Mesenteric fat pad (tissue), 1 donor: Measurements from ENCODE around the gene DHRSX. TPM values are rescaled to one million over a fixed set of nuclear protein-coding genes. Genes with fewer than 3 reads are reported as not detected.
A peak's percentile ranks its signal among the peaks of the same experiment; 100 is the strongest.
"Not testable (repeated sequence)": the region's sequence is repeated elsewhere in the genome, so short reads cannot be mapped to it uniquely, and the experiment has no call there.

ENCODE experiments used
- DNase-seq: peaks from one replicate; pipeline ENCODE4 v3.0.0-alpha.2; 2020; ENCODE audit warnings: low spot score
- total RNA-seq: library from RNA; stranded (reverse); fragmentation: NEBNext Ultra II Directional; extraction: Animal tissue kit (Norgen Biotek cat#: 25700); gene quantifications from one replicate; pipeline ENCODE4 v1.2.1, GENCODE V29; 2021
- donor health status: DM: yes; HTN: yes; CAD: no.

DHRSX gene
- total RNA-seq, 1 donor from 2014 or later: 27.0 TPM

DNA sequence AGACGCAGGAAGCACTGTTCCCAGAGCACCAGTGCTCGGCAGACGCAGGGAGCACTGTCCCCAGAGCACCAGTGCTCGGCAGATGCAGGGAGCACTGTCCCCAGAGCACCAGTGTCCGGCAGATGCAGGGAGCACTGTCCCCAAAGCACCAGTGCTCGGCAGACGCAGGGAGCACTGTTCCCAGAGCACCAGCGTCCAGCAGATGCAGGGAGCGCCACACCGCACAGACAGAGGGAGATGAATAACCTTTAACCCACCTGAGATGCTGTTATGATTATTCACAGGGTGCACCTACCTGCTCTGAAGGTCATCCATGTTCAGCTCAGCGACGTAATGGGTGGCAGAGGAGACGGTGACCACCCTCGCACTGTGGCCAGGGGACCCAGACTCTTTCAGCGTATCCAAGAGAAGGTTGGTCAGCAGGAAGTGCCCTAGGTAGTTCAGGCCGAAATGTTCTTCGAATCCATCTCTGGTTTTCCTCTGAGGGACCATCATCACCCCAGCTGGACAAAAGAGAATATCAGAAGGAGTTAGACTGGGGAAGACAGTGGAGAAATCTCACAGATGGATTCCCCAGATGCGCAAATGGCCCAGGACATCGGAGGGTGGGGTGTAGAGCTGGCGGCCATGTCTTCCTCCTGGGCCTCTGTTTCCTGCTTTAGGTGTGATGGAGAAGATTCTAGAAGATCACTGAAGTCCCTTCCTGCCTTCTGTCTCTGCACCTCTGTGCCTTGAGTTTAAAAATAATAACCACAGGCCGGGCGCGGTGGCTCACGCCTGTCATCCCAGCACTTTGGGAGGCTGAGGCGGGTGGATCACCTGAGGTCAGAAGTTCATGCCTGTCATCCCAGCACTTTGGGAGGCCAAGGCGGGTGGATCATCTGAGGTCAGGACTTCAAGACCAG is 234.1 kb downstream of the DHRSX start:
- DNase-seq: peak; percentile 43

DNA sequence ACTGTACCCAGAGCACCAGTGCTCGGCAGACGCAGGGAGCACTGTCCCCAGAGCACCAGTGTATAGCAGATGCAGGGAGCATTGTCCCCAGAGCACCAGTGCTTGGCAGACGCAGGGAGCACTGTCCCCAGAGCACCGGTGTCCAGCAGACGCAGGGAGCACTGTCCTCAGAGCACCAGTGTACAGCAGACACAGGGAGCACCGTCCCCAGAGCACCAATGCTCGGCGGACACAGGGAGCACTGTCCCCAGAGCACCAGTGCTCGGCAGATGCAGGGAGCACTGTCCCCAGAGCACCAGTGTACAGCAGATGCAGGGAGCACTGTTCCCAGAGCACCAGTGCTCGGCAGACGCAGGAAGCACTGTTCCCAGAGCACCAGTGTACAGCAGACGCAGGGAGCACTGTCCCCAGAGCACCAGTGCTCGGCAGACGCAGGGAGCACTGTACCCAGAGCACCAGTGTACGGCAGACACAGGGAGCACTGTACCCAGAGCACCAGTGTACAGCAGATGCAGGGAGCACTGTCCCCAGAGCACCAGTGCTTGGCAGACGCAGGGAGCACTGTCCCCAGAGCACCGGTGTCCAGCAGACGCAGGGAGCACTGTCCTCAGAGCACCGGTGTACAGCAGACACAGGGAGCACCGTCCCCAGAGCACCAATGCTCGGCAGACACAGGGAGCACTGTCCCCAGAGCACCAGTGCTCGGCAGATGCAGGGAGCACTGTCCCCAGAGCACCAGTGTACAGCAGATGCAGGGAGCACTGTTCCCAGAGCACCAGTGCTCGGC is 234.9 kb downstream of the DHRSX start:
- peak; percentile 12 for DNase-seq

DNA sequence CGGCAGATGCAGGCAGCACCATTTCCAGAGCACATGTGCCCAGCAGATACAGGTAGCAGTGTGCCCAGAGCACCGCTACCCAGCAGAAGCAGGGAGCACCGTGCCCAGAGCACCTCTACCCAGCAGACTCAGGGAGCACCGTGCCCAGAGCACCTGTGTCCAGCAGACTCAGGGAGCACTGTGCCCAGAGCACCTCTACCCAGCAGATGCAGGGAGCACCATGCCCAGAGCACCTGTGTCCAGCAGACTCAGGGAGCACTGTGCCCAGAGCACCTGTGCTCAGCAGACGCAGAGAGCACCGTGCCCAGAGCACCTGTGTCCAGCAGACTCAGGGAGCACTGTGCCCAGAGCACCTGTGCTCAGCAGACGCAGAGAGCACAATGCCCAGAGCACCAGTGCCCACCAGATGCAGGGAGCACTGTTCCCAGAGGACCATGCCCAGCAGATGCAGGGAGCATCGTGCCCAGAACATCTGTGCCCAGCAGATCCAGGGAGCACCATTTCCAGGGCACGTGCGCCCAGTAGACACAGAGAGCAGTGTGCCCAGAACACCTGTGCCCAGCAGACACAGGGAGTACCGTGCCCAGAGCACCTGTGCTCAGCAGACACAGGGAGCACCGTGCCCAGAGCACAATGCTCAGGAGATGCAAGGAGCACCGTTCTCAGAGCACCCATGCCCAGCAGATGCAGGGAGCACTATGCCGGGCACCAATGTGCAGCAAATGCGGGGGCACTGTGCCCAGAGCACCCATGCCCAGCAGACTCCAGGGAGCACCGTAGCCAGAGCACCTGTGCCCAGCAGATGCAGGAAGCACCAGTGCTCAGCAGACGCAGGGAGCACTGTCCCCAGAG is 236.4 kb downstream of the DHRSX start:
- DNase-seq: peak; percentile 60

DNA sequence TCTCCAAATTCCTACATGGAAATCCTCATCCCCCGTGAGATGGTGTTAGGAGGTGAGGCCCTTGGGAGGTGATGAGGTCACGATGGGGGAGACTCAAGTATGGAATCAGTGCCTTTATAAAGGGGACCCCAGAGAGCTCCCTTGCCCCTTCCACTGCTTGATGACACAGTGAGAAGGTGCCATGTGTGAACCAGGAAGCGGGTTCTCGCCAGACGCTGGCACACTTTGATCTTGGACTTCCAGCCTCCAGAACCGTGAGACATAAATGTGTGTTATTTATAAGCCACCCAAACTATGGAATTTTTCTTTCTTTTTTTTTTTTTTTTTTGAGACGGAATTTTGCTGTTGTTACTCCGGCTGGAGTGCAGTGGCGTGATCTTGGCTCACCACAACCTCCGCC is 237.6 kb downstream of the DHRSX start:
- DNase-seq: no peak

DNA sequence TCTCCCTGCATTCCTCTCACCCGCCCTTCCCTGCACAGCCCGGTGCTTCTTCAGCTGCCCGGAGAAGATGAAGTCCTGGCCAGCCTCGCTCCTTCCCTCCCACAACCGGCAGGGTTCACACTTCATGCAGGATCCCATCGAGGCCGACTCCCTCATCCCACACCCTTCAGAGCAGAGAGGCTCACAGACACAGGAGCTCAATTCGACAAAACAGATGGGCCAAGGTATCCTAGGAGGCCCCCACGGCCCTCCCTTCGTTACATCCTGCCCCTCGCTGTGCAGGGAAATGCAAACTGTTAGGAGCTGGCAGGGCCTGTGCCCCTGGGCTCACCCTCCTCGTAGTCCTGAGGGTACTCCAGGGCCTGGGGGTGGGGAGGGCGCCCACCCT is 238.1 kb downstream of the DHRSX start:
- DNase-seq: peak; percentile 73

DNA sequence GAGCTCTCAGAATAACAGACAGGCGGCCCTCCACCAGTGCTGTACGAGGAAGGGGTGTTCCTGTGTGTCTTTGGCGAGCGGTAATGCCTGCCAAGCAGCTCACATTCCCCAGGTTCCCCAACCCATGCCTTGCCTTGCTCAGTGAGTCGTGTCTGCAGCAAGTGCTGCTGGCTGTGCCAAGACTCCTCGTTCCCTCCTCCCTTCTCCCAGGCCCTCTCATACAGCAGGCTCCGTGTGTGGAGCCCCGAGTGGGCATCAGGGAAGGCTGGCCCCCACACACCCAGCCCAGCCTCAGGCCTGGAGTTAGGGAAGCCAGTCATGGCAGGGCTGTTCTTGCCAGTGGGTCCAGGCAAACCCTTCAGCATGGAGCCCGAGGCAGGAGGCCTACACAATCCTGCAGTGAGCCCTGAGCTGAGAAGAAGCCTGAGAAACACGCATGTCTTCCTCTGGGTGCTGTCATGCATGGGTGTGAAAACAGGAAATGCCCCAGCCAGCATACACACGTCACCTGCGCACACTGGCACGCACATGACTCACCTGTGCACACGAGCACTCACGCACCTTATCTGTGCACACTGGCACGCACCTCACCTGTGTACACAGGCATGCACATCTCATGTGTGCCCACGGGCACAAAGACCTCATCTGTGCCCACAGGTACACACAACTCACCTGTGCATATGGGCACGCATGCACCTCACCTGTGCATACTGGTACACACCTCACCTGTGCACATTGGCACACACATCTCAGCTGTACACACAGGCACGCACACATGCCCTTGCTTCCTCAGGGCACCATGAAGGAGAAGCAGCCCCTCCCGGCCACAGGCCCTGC is 238.7 kb downstream of the DHRSX start:
- DNase-seq: peak; percentile 71

DNA sequence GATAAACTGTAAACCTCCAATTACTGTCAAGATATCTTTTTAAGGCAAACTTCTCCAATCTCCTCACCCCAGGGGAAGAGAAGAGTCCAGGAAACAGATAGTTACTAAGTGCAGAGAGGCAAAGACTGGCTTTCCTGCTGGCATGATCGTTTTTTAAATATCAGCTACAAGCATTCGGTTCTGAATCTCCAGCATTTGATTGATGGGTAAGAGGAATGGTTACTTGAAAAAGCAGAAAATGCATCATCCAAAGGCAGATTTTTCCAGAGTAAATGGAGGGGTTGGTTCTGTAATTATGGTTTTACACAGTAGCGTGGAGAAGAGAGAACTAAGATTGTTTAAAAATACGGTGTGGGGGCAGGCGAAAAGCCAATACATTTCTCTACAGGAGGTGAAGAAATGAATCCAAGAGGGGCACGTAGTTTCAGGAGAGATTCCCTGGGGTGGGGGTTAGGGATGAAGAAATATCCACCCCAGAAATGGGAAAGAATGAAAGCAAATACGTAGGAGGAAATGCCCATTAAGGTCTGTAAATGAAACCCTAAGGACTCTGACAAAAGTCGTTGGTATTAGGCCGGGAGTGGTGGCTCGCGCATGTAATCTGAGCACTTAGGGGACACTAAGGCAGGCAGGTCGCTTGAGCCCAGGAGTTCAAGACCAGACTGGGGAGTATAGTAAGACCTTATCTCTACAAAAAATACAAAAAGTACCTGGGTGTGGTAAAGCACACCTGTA is 248.3 kb downstream of the DHRSX start:
- DNase-seq: no peak

DNA sequence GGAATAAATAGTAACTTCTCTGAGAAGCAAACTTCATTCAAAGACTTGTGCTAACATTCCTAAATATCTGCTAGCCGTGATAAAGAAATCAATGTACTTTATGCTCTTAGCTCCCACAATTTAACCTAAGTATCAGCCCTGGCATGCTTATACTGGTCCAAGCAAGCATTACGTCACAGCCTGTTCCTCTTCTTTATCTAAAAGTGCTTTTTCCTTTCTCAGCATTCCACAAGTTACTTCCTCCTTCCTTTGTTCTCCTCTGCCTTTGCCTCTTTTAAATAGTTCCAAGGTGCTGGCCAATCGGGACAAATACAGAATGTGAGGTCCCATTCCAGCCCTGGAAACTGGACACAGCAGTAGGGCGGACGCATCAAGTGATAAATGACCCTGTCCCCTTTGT is 249.6 kb downstream of the DHRSX start:
- DNase-seq: no peak

DNA sequence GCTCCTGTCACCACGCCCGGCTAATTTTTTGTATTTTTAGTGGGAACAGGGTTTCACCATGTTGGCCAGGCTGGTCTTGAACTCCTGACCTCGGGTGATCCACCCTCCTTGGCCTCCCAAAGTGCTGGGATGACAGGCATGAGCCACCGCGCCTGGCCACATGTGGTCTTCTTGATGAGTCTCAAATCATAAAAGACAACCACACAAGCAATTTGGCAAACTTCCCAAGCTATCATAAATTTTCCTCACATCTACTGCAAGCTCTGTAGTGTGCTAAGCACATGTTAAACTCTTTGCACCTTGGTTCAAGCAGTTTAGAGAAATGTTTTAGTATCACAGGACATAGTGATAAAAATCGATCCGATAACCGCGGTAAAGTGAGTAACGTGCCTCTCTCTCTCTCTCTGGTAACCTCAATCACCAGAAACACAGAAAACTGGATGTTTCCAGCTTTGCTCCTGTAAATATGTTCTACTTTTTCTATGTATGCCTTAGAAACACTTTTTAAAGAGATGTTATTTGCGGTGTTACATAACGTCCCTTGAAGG is 256.8 kb downstream of the DHRSX start:
- DNase-seq: no peak

DNA sequence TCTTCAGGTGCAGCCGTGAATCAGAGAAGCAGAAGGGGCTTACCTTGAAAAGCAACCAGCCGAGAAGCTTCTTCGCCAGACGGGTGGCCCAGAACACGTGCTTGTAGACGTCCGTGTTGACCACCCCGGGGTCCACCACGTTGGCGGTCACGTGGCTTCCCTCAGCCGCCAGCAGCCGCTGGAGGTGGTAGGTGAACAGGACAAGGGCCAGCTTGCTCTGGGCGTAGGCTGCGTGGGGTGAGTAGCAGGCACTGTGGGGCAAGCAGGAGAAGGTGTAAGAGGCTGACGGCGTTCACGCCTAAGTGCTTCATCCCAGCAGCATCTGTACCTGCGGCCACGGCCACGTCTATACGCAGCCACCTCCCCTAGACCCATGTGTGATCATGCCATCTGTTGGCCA is 257.8 kb downstream of the DHRSX start:
- DNase-seq: no peak

DNA sequence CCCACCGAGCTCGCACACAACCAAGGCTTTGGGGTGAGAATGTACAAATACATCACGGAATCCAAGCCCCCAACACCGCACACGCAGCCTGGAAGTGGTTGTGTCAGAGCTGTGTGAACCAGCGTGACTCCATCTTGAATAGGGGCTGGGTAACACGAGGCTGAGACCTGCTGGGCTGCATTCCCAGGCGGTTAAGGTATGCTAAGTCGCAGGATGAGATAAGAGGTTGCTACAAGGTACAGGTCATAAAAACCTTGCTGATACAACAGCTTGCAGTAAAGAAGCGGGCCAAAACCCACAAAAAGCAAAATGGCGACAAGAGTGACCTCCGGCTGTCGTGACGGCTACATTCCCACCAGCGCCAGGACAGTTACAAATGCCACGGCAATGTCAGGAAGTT is 258.4 kb downstream of the DHRSX start:
- no peak for DNase-seq

DNA sequence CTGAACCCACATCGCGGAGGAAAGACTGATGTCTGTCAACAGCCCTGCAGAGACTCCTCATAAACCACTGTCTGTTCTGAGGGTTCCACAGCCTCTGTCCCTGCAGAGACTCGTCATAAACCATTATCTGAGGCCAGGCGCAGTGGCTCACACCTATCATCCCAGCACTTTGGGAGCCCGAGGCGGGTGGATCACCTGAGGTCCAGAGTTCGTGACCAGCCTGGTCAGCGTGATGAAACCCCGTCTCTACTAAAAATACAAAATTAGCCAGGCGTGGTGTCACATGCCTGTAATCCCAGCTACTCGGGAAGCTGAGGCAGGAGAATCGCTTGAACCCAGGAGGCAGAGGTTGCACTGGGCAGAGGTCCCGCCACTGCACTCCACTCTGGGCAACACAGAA is 259.3 kb downstream of the DHRSX start:
- DNase-seq: not testable (repeated sequence)

DNA sequence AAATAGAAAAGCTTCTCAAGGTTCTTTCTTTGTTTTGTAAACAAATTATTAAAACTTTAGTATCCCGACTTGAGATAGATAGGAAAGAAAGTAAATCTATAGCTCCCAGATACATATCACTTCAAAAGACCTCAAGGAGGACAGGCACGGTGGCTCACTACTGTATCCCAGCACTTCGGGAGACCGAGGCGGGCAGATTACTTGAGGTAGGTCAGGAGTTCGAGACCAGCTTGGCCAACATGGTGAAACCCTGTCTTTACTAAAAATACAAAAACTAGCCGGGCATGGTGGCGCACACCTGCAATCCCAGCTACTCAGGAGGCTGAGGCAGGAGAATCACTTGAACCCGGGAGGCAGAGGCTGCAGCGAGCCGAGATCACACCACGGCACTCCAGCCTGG is 260.0 kb downstream of the DHRSX start:
- DNase-seq: not testable (repeated sequence)

DNA sequence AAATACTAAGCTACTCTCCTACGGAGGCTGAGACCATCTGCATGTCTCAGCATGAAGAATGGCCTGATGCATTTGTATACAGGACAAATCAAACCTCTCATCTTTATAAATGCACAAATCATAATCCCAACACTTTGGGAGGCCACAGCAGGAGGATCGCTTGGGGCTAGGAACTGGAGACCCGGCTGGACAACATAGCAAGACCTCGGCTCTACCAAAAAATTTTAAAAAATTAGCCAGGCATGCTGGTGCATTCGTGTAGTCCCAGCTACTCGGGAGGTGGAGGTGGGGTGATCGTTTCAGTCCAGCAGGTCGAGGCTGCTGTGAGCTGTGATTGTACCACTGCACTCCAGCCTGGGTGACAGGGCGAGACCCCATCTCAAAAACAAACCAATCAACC is 262.8 kb downstream of the DHRSX start:
- no peak for DNase-seq

DNA sequence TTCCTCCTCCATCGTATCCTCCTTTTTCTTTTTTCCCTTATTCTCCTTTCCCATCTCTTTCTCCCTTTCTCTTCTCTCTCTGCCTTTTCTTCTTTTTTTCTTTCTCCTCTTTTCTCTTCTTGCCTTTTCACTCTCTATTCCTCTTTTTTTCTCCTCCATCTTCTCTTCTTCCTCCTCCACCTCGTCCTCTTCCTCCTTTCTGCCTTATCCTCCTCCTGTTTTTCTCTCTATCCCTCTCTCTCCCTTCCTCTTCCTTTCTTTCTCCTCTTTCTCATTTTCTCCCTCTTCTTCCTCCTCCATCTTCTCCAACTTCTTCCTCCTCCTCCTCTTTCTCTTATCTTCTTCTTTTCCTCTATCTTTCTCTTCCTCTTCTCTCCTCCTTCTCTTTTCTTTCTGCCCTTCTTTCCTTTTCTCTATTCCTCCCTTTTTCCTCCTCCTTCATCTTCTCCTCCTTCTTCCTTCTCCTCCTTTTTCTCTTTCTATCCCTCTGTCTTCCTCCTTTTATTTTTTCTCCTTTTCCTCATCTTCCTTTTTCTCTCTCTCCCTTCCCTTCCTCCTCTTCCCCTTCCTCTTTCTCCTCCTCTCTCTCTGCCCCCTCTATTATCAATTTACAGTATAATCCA is 269.1 kb downstream of the DHRSX start:
- no peak for DNase-seq

DNA sequence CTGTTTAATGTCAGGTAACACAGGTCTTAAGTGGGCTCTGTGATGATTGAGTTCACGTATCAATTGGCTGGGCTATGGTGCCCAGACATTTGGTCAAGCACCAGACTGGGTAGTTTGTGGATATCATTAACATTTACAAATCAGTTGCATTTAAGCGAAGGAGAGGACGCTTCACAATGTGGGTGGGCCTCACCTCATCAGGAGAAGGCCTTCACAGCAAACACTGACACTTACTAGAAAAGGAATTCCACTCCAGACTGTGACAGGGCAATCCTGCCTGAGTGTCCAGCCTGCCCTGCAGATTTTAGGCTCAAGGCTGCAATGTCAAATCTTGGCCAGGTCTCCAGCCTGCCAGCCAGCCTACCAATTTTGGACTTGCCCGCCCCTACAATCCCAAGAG is 270.3 kb downstream of the DHRSX start:
- peak; percentile 0 for DNase-seq

DNA sequence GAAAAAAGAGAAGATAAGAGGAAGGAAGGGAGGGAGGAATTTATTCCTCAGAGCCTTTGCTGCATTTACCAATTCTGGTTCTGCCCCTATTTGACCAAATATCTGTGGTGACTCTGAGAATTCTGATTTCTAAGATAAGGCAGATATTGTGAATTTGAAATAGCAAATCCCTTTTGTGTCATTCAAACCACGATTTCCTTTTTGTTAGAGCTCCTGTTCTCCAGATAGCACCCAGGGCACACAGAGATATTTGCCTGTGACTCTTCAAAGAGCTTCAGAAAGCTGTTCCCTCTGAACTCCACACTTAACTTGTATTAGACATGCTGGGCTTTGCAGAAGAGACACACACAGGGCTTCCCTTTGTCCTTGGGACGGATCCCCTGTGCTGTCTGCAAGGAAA is 272.2 kb downstream of the DHRSX start:
- DNase-seq: no peak

DNA sequence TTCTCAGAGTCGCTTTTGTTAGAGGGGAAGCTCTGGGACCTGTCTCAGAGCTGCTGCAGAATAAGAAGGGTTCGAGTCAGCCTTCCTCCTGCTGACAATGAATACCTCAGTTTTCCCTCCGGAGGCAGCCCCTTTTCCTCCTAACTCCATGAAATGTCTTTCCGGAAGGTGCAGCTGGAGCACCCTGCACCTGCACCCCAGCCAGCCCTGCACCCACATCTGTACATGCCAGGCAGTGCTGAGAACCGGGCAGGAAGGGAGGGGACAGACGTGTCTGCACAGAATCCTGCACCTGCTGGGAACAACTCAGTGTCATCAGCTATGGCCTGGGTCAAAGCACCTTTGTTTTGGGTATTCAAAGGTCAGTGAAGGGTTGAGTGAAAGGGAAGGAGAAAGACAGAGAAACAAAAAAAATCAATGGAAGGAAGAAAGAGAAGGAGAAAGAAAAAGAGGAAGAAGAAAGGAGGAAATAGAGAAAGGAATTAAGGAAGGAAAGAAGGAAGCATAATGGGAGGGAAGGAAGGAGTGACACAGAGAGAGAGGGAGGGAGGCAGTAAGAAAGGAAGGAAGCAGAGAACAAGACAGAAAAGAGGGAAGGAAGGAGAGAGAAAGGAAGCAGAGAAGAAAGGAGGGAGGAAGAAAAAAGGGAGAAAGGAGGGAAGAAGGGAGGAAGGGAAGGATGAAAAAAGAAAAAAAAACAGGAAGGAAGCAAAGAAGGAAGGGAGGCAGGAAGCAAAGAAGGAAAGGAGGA is 273.7 kb downstream of the DHRSX start:
- DNase-seq: peak; percentile 57
